B cell (primary cell): ENCODE results near the gene PLD4. TPM values are rescaled to one million over a fixed set of nuclear protein-coding genes. Genes with fewer than 3 reads are reported as not detected.
A peak's percentile ranks its signal among the peaks of the same experiment; 100 is the strongest.

Experiments used
- ATAC-seq: fragments of 200-7000 bp; cut with Tn5 transposase; one replicate; pipeline ENCODE4 v1.10.0; 2021; ENCODE audit warnings: low read depth, mild to moderate bottlenecking, moderate number of reproducible peaks, moderate library complexity
- CTCF ChIA-PET: fragments of 350-600 bp; sonication (Branson Sonifier 250); formaldehyde crosslinking; loops from one replicate; lab custom pipeline; 2021; ENCODE audit warnings: antibody characterized with exemption, inconsistent platforms; lab: Charles Lee
- POLR2A ChIA-PET: fragments of 350-600 bp; sonication (Branson Sonifier 250); formaldehyde crosslinking; loops from one replicate; lab custom pipeline; 2021; ENCODE audit warnings: antibody characterized with exemption; lab: Charles Lee
- DNase-seq: peaks from one replicate; pipeline ENCODE4 v3.0.0; 2013
- H2AFZ ChIP-seq: 2 replicates; pipeline ENCODE4 v1.6.1; 2012; ENCODE audit warnings: mild to moderate bottlenecking, low read depth, low read length; ENCODE audit not compliant: insufficient read depth, poor library complexity, severe bottlenecking
- H3K27ac ChIP-seq, 2 donors: 1 replicate in 1 of 2; 2 replicates in 1 of 2; pipeline ENCODE4 v1.5.1; 2012 to 2013; ENCODE audit warnings: low read length in 2 of 2, mild to moderate bottlenecking in 2 of 2, moderate library complexity in 1 of 2
- H3K27me3 ChIP-seq, 4 experiments: fragments of 200-600 bp in 1 of 4; sonication (generic) in 1 of 4; replicated peaks in 1 of 4; 1 replicate in 2 of 4; 2 replicates in 2 of 4; pipeline versions ENCODE4 v1.6.1 to v1.7.0; 2013 to 2016; ENCODE audit warnings: low read length in 3 of 4, mild to moderate bottlenecking in 2 of 4, mixed read lengths in 1 of 4, moderate library complexity in 1 of 4; ENCODE audit not compliant: insufficient read depth in 4 of 4, control insufficient read depth in 3 of 4; ENCODE audit errors: control extremely low read depth in 1 of 4
- H3K36me3 ChIP-seq, 2 experiments: replicated peaks in 1 of 2; 1 replicate in 1 of 2; 2 replicates in 1 of 2; pipeline versions ENCODE4 v1.6.1 to v1.7.1; 2013; ENCODE audit warnings: low read length in 1 of 2; ENCODE audit not compliant: insufficient read depth in 2 of 2, control insufficient read depth in 1 of 2; ENCODE audit errors: control extremely low read depth in 1 of 2, extremely low read depth in 1 of 2
- H3K4me1 ChIP-seq, 2 donors: fragments of 200-600 bp in 1 of 2; sonication (generic) in 1 of 2; 1 replicate in 1 of 2; 2 replicates in 1 of 2; pipeline versions ENCODE4 v1.5.1 to v1.6.1; 2013 to 2017; ENCODE audit warnings: low read length in 2 of 2; ENCODE audit not compliant: control insufficient read depth in 2 of 2, insufficient read depth in 2 of 2
- H3K4me2 ChIP-seq: replicated peaks from 2 replicates; pipeline ENCODE3; 2012; ENCODE audit warnings: mild to moderate bottlenecking, low read depth, low read length; ENCODE audit not compliant: poor library complexity, severe bottlenecking
- H3K4me3 ChIP-seq, 5 experiments: fragments of 200-600 bp in 1 of 5; sonication (generic) in 1 of 5; 1 replicate in 3 of 5; 2 replicates in 2 of 5; pipeline versions ENCODE4 v1.5.1 to v1.7.0; 2011 to 2016; ENCODE audit warnings: low read length in 4 of 5, mild to moderate bottlenecking in 4 of 5, low read depth in 2 of 5, control low read depth in 1 of 5, moderate library complexity in 1 of 5; ENCODE audit not compliant: insufficient read depth in 1 of 5; ENCODE audit errors: control extremely low read depth in 1 of 5, extremely low read depth in 1 of 5
- H3K79me2 ChIP-seq: fragments of 200-600 bp; sonication (generic); one replicate; pipeline ENCODE4 v1.6.0; 2016; ENCODE audit warnings: low read length; ENCODE audit not compliant: control insufficient read depth, insufficient read depth
- H3K9ac ChIP-seq: fragments of 200-600 bp; sonication (generic); 2 replicates; pipeline ENCODE4 v1.6.1; 2017; ENCODE audit warnings: mild to moderate bottlenecking, low read length, moderate library complexity
- H3K9me3 ChIP-seq, 3 donors: one replicate each; pipeline versions ENCODE4 v1.6.1 to v1.7.1; 2013; ENCODE audit warnings: low read length in 2 of 3; ENCODE audit not compliant: control insufficient read depth in 2 of 3, insufficient read depth in 1 of 3; ENCODE audit errors: control extremely low read depth in 1 of 3
- H4K20me1 ChIP-seq: 2 replicates; pipeline ENCODE4 v1.6.0; 2012; ENCODE audit warnings: mild to moderate bottlenecking, low read length; ENCODE audit not compliant: insufficient read depth, control insufficient read depth, poor library complexity, severe bottlenecking
- H3K27ac Mint-ChIP-seq: one replicate; pipeline ENCODE4 v1.8.0; 2021; ENCODE audit warnings: mixed read lengths
- H3K27me3 Mint-ChIP-seq: one replicate; pipeline ENCODE4 v1.8.0; 2021; ENCODE audit warnings: mixed read lengths
- H3K4me1 Mint-ChIP-seq: one replicate; pipeline ENCODE4 v1.8.0; 2021; ENCODE audit warnings: mixed read lengths
- H3K4me3 Mint-ChIP-seq: one replicate; pipeline ENCODE4 v1.8.0; 2021; ENCODE audit warnings: mixed read lengths
- H3K9me3 Mint-ChIP-seq: one replicate; pipeline ENCODE4 v1.8.0; 2022; ENCODE audit warnings: mixed read lengths; ENCODE audit not compliant: insufficient read depth
- CTCF ChIP-seq: fragments of 200-600 bp; IDR thresholded peaks from one replicate; pipeline ENCODE4 v1.8.0; 2022; ENCODE audit warnings: antibody characterized with exemption, mild to moderate bottlenecking
- EZH2 ChIP-seq: IDR thresholded peaks from 2 replicates; pipeline ENCODE4 v1.6.1; 2012; ENCODE audit warnings: borderline replicate concordance, low read depth, mild to moderate bottlenecking, moderate library complexity, low read length; ENCODE audit not compliant: insufficient read depth, poor library complexity, severe bottlenecking
- WGBS: methylation state at CpG from one replicate; pipeline ENCODE4 v1.1.5; 2013; ENCODE audit warnings: missing lambda C conversion rate; ENCODE audit not compliant: insufficient coverage; 5-methylcytosine and 5-hydroxymethylcytosine counted together
- intact Hi-C: fragments of 100-400 bp; cut with micrococcal nuclease; formaldehyde crosslinking; loops from one replicate; pipeline ENCODE4 v1.10.0; 2022
- polyA plus RNA-seq: library from polyadenylated mRNA; depleted of rRNA; stranded (reverse); fragments of >200 nt; gene quantifications from 2 replicates; pipeline ENCODE4 v1.2.3, GENCODE V29; 2012
- total RNA-seq, 2 donors: library from RNA; stranded (reverse); fragments of 120-200 nt in 1 of 2; gene quantifications; 1 replicate in 1 of 2; 2 replicates in 1 of 2; pipeline versions ENCODE4 v1.2.3 to v1.2.4, GENCODE V29; 2013 to 2022

PLD4 gene
- total and polyA plus RNA-seq, 2 donors (not counting 1 experiment from before 2014, with no cell fraction given), result 49.9 to 79.7 TPM

- CTCF ChIA-PET, result interaction anchor here (0.7 to 1.5 kb wide), 3 partner anchors 35 to 73 kb away, joined by 3 to 4 read pairs (median 3); no protein-coding TSS in a partner anchor
- Histone ChIP-seq H3K27me3 (peaks cover 0 to 6% (median 2%) of the 10 kb centered on the region in 4 experiments), H3K27ac (no peak overlapping the region), H3K4me2 (no peak overlapping the region), H2AFZ (no peak overlapping the region), H3K9me3 (no peaks in the 10 kb centered on the region), H4K20me1 (peaks cover 34% of the 10 kb centered on the region), H3K4me1 (peaks cover 34 to 54% of the 10 kb centered on the region in 2 donors), H3K79me2 (peaks cover 42% of the 10 kb centered on the region), H3K9ac (no peak overlapping the region), H3K4me3 (no peak overlapping the region), H3K36me3 (peaks cover 0 to 35% of the 10 kb centered on the region in 2 experiments)
- Mint-ChIP-seq H3K9me3 (no peaks in the 10 kb centered on the region), H3K27ac (peak overlapping the region; percentile 20), H3K27me3 (peaks cover 2% of the 10 kb centered on the region), H3K4me1 (peaks cover 45% of the 10 kb centered on the region), H3K4me3 (no peak overlapping the region)
- DNase-seq (peak; percentile 8), ATAC-seq (no peak)
- TF ChIP-seq CTCF, result no peak
- no peak for TF ChIP-seq EZH2
- POLR2A ChIA-PET, result interaction anchor here (0.5 to 0.6 kb wide), 2 partner anchors 52 to 281 kb away, joined by 3 to 5 read pairs; no protein-coding TSS in a partner anchor
- WGBS, result 93% methylated on average over 14 of the region's 15 CpGs
- intact Hi-C loops, result no loop called here
Measured at GRCh38 chr14:104929268-104930230, 4.9 kb downstream of the PLD4 start.
